Prostate gland (tissue), 2 donors: Measurements from ENCODE around the gene COG8.

ENCODE experiments used
- POLR2A ChIP-seq: fragments of 450-650 bp; IDR thresholded peaks from one replicate; pipeline ENCODE4 v1.6.1; 2016; ENCODE audit warnings: antibody characterized with exemption, mild to moderate bottlenecking
- POLR2AphosphoS5 ChIP-seq: sonication (generic); formaldehyde crosslinking; IDR thresholded peaks from one replicate; pipeline ENCODE4 v1.6.1; 2017; ENCODE audit warnings: antibody characterized with exemption
- TF ChIP-seq, protein P1 (sequence below), 4 experiments: fragments of 200-600 bp in 2 of 4; fragments of 450-650 bp in 2 of 4; sonication (generic) in 2 of 4; IDR thresholded peaks; 1 replicate in 3 of 4; 2 replicates in 1 of 4; pipeline ENCODE4 v1.5.1; 2016 to 2019; ENCODE audit warnings: antibody characterized with exemption in 4 of 4, mild to moderate bottlenecking in 2 of 4, moderate library complexity in 2 of 4

DNA sequence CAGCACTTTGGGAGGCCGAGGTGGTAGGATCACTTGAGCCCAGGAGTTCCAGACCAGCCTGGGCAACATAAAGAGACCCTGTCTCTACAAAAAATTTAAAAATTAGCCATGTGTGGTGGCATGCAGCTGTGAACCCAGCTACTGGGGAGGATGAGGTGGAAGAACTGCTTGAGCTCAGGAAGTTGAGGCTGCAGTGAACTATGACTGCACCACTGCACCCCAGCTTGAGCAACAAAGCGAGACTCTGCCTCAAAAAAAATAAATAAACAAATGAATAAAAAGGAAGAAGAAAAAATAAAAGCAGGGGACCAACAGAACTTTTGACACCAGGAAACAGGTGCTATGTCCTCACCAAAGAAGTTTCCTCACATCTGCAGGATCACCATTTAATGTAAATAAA, 32.2 kb upstream of the COG8 start:
- TF ChIP-seq, protein P1, sequence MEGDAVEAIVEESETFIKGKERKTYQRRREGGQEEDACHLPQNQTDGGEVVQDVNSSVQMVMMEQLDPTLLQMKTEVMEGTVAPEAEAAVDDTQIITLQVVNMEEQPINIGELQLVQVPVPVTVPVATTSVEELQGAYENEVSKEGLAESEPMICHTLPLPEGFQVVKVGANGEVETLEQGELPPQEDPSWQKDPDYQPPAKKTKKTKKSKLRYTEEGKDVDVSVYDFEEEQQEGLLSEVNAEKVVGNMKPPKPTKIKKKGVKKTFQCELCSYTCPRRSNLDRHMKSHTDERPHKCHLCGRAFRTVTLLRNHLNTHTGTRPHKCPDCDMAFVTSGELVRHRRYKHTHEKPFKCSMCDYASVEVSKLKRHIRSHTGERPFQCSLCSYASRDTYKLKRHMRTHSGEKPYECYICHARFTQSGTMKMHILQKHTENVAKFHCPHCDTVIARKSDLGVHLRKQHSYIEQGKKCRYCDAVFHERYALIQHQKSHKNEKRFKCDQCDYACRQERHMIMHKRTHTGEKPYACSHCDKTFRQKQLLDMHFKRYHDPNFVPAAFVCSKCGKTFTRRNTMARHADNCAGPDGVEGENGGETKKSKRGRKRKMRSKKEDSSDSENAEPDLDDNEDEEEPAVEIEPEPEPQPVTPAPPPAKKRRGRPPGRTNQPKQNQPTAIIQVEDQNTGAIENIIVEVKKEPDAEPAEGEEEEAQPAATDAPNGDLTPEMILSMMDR (IDR thresholded peaks at IDR 0.05), result no peak
- TF ChIP-seq POLR2A, result no peak
- no peak for TF ChIP-seq POLR2AphosphoS5
